Tibial artery (tissue), 4 donors: Measurements from ENCODE around the gene ITGB4.

Experiments
- DNase-seq, 2 donors: peaks; one replicate each; pipeline ENCODE4 v3.0.0-alpha.2; 2019
- H3K27ac ChIP-seq, 2 donors: fragments of 200-600 bp; sonication (generic) in 1 of 2; 1 replicate in 1 of 2; 2 replicates in 1 of 2; pipeline ENCODE4 v1.5.1; 2018 to 2019; ENCODE audit warnings: mild to moderate bottlenecking in 1 of 2
- H3K27me3 ChIP-seq, 2 donors: fragments of 200-600 bp; sonication (generic) in 1 of 2; one replicate each; pipeline versions ENCODE4 v1.5.1 to v1.6.0; 2016 to 2019
- H3K36me3 ChIP-seq, 3 donors: fragments of 200-600 bp; sonication (generic) in 2 of 3; one replicate each; pipeline ENCODE4 v1.5.1; 2016 to 2019; ENCODE audit warnings: mild to moderate bottlenecking in 2 of 3
- H3K4me1 ChIP-seq, 4 donors: fragments of 200-600 bp; sonication (generic) in 2 of 4; 1 replicate in 3 of 4; 2 replicates in 1 of 4; pipeline ENCODE4 v1.5.1; 2016 to 2019
- H3K4me3 ChIP-seq, 2 donors: fragments of 200-600 bp; sonication (generic) in 1 of 2; 1 replicate in 1 of 2; 2 replicates in 1 of 2; pipeline ENCODE4 v1.5.1; 2018 to 2019; ENCODE audit warnings: mild to moderate bottlenecking in 2 of 2
- H3K9me3 ChIP-seq, 3 donors: fragments of 200-600 bp; sonication (generic) in 1 of 3; one replicate each; pipeline ENCODE4 v1.5.1; 2016 to 2019
- intact Hi-C: fragments of 100-400 bp; cut with DNase I; formaldehyde crosslinking; loops from one replicate; pipeline ENCODE4 v1.15.0; 2023; ENCODE audit warnings: low total_unique reads
- TF ChIP-seq, protein P1 (sequence below), 2 experiments: fragments of 200-600 bp in 1 of 2; fragments of 450-650 bp in 1 of 2; IDR thresholded peaks; one replicate each; pipeline ENCODE4 v1.5.1; 2017 to 2019; ENCODE audit warnings: antibody characterized with exemption in 2 of 2, mild to moderate bottlenecking in 1 of 2, moderate library complexity in 1 of 2

ITGB4 gene

DNA sequence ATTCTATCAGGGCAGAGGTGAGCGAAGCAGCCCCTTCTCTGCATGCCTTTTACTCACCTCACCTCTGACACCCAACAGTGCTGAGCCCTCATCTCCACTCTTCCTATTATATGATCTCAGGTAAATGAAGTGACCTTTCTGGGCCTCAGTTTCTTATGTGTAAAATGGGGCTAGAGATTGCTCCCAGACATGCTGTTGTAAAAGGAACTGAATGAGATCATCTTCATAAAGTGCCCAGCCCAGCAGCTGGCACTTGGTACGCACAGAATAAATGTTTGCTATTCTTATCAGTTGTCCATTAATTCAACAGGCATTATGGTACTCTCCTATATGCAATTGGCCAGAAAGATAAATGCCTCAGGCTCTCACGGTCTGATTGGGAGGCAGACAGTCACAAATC lies 48.3 kb downstream of the ITGB4 start:
- Histone ChIP-seq H3K27ac (no peak overlapping the region), H3K4me3 (no peak overlapping the region), H3K9me3 (no peaks in the 10 kb centered on the region), H3K36me3 (peaks cover 3 to 10% (median 9%) of the 10 kb centered on the region in 3 donors), H3K4me1 (peaks cover under 1 to 8% (median under 1%) of the 10 kb centered on the region in 4 donors), H3K27me3 (no peaks in the 10 kb centered on the region)
- TF ChIP-seq, protein P1, sequence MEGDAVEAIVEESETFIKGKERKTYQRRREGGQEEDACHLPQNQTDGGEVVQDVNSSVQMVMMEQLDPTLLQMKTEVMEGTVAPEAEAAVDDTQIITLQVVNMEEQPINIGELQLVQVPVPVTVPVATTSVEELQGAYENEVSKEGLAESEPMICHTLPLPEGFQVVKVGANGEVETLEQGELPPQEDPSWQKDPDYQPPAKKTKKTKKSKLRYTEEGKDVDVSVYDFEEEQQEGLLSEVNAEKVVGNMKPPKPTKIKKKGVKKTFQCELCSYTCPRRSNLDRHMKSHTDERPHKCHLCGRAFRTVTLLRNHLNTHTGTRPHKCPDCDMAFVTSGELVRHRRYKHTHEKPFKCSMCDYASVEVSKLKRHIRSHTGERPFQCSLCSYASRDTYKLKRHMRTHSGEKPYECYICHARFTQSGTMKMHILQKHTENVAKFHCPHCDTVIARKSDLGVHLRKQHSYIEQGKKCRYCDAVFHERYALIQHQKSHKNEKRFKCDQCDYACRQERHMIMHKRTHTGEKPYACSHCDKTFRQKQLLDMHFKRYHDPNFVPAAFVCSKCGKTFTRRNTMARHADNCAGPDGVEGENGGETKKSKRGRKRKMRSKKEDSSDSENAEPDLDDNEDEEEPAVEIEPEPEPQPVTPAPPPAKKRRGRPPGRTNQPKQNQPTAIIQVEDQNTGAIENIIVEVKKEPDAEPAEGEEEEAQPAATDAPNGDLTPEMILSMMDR (IDR thresholded peaks at IDR 0.05) = no peak
- intact Hi-C loops = no loop called here
- DNase-seq = no peak

DNA sequence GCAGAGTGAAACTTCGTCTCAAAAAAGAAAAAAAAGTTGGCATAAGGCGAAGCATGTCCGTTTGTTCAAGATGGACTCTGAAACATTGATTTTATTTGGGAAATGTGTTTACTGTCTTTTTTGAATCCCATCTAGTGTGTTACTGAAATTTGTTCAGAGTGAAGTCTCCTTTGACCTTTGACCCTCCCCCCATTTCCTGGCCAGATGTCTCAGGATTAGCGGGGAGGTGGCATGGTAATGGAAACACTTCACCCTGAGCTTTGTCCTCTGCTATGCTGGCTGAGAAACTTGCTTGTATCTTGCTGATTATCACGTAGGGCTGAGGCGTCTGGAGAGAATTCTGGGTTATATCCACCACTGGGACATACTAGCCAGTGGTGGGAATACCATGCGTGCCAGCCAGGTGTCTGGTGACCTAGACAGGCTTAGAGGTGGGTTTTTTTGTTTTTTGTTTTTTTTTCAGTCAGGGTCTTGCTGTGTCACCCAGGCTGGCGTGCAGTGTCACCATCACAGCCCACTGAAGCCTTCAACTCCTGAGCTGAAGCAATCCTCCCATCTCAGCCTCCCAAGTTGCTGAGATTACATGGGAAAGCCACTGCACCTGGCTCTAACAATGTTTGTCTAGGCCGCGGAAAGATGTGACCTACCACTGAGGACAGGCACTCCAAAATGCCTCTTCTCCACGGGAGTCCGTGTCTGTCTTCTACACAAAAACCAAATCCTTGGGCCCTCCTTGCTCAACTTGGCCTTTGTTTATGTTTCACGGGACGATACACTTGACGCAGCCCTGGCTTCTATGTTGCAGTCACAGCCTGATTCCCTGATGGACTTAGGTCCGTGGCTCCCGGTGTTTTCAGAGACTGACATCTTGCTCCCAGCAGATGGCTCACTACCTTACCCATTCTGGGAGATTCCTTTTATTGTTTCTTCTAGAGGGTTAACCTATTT lies 50.3 kb downstream of the ITGB4 start:
- H3K36me3 ChIP-seq = peaks cover 20 to 31% (median 26%) of the 10 kb centered on the region in 3 donors
- no peaks in the 10 kb centered on the region for H3K27me3 ChIP-seq

GRCh38 chr17:75773121-75773807 lies 52.0 kb downstream of the ITGB4 start:
- TF ChIP-seq, protein P1 (IDR thresholded peaks at IDR 0.05) = no peak
- Histone ChIP-seq H3K36me3 (peaks cover 36 to 47% (median 42%) of the 10 kb centered on the region in 3 donors), H3K27me3 (no peaks in the 10 kb centered on the region), H3K4me3 (no peak overlapping the region), H3K4me1 (peaks cover 0 to 35% (median 23%) of the 10 kb centered on the region in 4 donors), H3K9me3 (no peaks in the 10 kb centered on the region), H3K27ac (no peak overlapping the region)
- intact Hi-C loops = no loop called here
- DNase-seq = peak in 1 of 2 donors; percentile 62

More for the DNA sequence above, 50.3 kb downstream of the ITGB4 start:
- Histone ChIP-seq H3K9me3 (no peaks in the 10 kb centered on the region), H3K27ac (no peak overlapping the region), H3K4me1 (peaks cover 0 to 20% (median 16%) of the 10 kb centered on the region in 4 donors), H3K4me3 (no peak overlapping the region)
- intact Hi-C loops = no loop called here
- peak in 1 of 2 donors; percentile 34 for DNase-seq
- TF ChIP-seq, protein P1 (IDR thresholded peaks at IDR 0.05) = no peak

GRCh38 chr17:75773808-75774470 lies 52.7 kb downstream of the ITGB4 start:
- H3K27me3 ChIP-seq = no peaks in the 10 kb centered on the region
- peak in 1 of 2 donors; percentile 66 for DNase-seq
- H3K4me1 ChIP-seq = peaks cover 0 to 35% (median 23%) of the 10 kb centered on the region in 4 donors
- intact Hi-C loops = no loop called here
- H3K36me3 ChIP-seq = peaks cover 43 to 54% (median 49%) of the 10 kb centered on the region in 3 donors
- H3K4me3 ChIP-seq = no peak overlapping the region
- H3K27ac ChIP-seq = no peak overlapping the region
- no peaks in the 10 kb centered on the region for H3K9me3 ChIP-seq
- TF ChIP-seq, protein P1 (IDR thresholded peaks at IDR 0.05) = no peak

DNA sequence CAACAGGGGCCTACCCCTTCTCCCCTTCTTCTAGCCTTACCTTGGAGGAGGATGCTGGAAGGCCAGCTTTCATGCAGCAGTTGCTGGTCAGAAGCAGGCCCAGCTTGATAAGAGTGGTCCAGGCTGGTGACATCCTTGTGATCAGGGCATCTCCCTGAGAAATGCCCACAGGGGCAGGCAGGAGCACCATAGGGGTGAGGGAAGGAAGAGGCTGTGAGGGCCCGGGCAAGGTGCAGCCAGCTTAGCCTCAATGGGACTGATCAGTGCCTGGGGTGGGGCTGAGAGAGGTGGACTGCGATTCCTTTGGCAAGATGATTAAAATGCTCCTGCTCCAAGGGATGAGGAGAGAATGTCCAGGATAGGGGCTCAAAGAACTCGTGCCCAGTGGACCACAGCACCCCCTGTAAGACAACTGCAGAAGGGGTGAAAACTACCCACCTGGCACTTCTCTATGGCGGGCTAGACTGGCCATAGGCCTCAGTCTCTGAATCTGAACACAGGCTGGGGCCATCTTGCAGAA lies 53.3 kb downstream of the ITGB4 start:
- DNase-seq = peak in 1 of 2 donors; percentile 64
- intact Hi-C loops = no loop called here

More for the DNA sequence above, 53.3 kb downstream of the ITGB4 start:
- H3K4me3 ChIP-seq = no peak overlapping the region
- peaks cover 44 to 59% (median 50%) of the 10 kb centered on the region in 3 donors for H3K36me3 ChIP-seq
- no peak overlapping the region for H3K27ac ChIP-seq
- H3K4me1 ChIP-seq = peaks cover 0 to 35% (median 23%) of the 10 kb centered on the region in 4 donors
- TF ChIP-seq, protein P1 (IDR thresholded peaks at IDR 0.05) = no peak
- H3K9me3 ChIP-seq = no peaks in the 10 kb centered on the region
- H3K27me3 ChIP-seq = no peaks in the 10 kb centered on the region
